SIG-M5 (cell line): Measurements from ENCODE around the gene AMELX.

Experiments used
- DNase-seq: peaks from one replicate; lab custom pipeline; 2025; lab: John Stamatoyannopoulos, UW

The AMELX gene

GRCh38 chrX:11293113-11293512, at the start of gene AMELX:
Gene AMELX, plus strand, starts transcription at chrX:11293413. Its CDS starts 1,376 bp downstream, at chrX:11294789.
- DNase-seq: no peak

DNA sequence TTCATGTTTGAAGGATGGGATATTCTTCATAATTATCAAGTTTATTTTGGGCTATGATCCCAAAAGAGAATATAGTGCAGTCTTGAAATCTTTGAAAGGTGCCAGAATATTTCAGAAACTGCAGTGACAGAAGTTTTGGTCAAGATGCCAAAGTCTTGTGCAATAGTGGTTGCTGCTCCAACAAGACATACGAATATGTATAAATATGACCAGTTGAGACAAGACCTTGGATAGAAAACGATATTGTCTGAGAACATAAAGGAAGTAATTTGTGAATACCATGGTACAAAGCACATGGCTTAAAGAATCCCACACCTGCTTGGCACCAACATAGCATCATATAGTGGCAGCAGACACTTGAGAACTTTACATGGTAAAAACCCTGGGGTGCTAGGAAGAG, 48.6 kb upstream of the AMELX start:
- DNase-seq: no peak

DNA sequence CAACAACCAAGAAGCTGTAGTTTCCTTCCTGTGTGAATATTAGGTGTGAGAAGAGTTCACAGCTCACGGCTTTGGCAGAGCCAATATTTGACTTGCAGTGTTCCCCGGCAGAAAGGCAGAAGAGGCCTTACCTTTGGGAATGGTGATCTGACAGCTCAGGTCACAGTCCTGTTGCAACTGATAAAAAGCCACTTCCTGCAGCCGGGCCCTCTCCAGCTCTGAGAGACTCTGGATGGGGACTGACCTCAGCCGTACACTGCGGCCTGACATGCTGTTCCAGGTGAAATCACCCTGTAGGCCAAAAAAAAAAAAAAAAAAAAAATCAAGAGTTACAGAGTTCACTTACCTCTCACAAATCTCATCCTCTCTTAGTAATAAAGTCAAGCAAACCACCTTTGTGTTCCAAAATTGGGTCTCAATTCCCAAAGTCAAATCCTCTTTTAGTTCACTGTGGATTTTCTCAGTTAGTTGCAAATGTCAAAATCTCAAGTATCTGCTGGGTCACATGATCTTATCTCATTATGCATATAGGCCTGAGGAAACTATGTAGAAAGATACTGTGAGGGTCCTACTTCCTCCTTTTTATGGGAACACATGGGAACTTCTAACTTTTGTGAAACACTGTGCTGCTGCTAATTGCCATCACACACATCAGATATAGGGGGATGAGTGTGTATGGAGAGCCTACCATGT, 38.6 kb upstream of the AMELX start:
- no peak for DNase-seq

DNA sequence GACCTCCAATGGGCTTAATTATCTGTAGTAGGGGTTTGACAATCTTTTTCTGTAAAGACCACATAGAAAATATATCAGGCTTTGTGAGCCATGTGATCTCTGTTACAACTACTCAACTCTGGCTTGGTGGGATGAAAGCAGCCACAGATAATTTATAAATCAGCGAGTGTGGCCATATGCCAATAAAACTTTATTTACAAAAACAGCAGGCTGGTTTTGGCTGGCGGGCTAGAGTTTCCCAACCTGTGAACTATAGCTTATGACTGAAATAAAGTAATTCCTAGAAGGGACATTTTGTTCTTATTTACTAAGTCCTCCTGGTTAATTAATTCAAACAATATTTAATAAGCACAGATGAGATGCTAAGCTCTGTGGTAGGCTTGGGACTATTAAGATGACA, 35.9 kb upstream of the AMELX start:
- DNase-seq: no peak

GRCh38 chrX:11257711-11258110, 35.5 kb upstream of the AMELX start:
- no peak for DNase-seq

- DNase-seq: no peak
These were observed 33.8 kb upstream of the AMELX start for GRCh38 chrX:11259437-11259836.

- no peak for DNase-seq
These were observed 32.0 kb upstream of the AMELX start for GRCh38 chrX:11261260-11261659.

DNA sequence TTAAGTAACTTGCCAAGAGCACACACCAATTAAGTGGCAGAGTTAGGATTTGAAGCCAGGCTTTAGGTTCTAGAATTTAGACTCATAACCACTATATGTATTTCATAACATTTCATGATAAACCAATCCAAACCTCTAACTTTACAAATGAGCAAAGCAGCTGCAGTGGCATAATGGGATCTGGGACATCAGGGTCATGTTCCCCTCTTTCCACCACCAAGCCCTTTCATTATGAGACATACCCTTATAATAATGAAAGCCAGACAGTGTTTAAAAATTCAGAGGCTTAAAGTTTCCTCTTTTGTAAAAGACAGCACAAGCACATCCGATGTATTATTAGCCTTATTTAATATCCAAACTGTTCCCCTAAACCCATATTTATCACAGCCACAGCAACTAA, 28.3 kb upstream of the AMELX start:
- DNase-seq: no peak

DNA sequence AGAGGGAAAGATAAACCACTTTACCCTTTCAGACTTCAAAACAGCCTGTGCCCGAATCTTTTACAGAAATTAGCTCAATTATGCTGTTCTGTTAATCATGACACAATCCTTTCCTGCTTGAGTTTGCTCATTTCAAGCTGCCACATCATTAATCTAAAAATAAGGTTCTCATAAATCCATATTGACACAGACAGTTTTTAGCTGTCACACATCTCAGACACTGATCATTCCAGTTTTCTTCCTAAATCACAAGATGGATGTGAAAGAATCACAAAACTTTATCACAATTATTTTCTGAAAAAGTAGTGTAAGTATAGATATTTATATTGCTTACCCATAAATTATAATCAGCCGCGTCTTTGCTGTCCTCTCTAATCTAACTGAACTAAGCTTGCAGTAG, 27.9 kb upstream of the AMELX start:
- no peak for DNase-seq

- DNase-seq: no peak
These were observed 26.6 kb upstream of the AMELX start for GRCh38 chrX:11266573-11267003.

DNA sequence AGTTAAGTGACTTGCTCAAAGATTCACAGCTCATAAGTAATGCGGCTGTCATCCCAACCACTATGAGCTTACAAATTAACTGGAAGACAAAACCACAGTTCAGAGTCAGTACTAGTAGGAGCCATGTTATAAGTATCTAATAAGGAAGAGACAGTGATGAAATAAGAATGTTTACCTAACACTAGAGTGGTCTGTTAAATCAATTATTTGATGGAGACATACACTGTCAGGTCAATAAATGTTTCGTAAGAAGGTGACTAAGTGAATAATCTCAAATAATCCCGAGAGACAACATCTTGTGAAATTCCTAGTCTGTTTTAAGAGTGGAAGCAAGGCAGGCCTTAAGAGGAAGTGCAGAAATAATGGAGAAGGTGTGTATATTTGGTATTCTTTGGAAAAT, 25.8 kb upstream of the AMELX start:
- no peak for DNase-seq

GRCh38 chrX:11269006-11269405, 24.2 kb upstream of the AMELX start:
- no peak for DNase-seq

DNA sequence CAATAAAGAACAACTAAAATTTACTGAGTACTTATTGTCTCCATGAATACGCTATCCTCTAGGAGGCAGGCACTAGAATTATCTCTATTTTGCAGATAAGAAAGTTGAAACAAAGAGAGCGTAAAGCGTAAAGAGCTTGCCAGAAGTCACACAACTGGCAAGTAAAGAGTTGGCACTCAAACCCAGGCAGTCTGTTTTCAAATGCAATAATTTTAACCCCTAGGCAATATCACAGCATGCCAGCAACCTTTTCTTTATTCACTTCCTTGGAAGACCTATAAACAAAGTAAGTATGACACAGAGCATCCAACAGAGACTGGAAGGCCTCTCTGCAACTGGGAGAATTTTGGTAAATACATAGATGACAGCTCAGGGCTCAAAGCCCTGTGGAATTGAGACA, 23.2 kb upstream of the AMELX start:
- no peak for DNase-seq

DNA sequence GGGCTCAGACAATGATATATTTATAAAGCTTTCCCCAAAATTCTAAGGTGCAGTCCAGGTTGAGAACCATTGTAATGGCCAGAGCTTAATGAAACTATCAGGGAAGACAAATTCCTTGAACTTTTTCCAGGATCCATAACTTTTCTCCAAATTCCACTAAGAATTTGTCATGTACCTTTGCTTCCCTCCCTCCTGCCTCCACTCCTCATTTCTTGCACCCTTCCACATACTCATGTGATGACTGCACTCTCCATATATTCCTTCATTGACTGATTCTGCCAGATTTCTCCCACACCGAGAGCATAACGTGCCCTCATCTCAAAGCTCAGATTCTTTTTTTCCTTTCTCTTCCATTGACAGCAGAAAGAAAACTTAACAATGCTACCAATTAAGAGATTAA, 20.9 kb upstream of the AMELX start:
- no peak for DNase-seq

GRCh38 chrX:11272863-11273262, 20.4 kb upstream of the AMELX start:
- DNase-seq: no peak

DNA sequence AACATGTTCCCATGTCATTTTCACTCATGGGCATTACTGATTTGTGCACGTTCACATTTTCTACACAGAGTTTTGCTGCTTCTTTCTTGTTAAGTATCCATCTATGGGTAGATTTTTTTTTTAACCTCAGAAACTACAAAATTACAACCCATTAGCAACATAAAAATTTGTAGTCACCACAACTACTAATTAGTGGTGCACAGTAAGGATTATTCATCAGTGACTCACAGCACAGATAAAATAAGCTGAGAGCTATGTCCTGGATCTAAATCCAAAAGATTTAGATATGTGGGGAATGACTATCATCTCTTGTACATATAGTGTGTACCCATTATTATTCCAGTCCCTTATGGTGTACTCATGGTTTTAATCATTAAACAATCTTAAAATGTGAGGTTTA, 19.7 kb upstream of the AMELX start:
- no peak for DNase-seq

GRCh38 chrX:11282043-11282442, 11.2 kb upstream of the AMELX start:
- DNase-seq: no peak

DNA sequence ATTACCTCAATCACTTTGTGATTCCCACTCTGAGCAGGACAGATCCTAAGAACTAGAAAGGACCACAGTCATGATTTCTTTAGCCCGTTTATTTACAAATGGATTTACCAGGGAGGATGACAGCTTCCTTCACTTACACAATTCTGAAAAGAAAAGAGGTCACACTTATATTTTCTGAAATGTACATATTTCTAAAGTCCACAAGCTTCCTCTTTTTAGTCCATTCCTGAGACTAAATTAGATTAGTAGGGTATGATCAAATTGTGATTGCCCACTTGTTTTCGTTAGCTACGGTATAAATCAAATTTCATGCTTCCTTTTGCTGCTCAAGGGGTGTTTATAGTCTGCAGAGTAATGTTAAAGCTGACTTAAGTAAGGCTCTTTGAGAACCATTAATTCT, 7.6 kb upstream of the AMELX start:
- no peak for DNase-seq

GRCh38 chrX:11287505-11287904, 5.7 kb upstream of the AMELX start:
- no peak for DNase-seq

- DNase-seq: no peak
These were observed 2.7 kb upstream of the AMELX start for GRCh38 chrX:11290416-11291102.

GRCh38 chrX:11296051-11296450, 2.8 kb downstream of the AMELX start:
- DNase-seq: no peak

GRCh38 chrX:11298600-11298999, 5.4 kb downstream of the AMELX start:
- DNase-seq: no peak

- no peak for DNase-seq
These were observed 11.6 kb downstream of the AMELX start for GRCh38 chrX:11304829-11305228.

DNA sequence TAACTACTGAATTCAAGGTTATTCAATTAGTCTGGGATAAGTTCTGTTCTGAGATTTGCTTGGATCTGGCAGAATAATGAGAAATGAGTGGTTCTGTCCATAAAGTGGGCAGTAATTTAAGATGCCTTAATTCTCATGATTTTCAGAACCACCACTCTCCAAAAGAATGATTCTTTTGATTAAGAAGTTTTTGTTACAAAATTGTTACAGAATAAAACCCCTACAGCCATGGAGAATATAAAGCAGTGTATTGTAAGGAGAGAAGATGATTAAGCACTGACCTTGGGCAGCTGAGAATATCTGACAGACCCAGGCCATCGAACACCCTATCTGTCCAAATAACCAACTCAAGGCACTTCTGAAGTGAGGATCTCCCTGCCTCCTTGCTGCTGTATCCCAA, 12.4 kb downstream of the AMELX start:
- DNase-seq: no peak
